HG03342 (cell line): ENCODE measurements around the gene SAYSD1.

Experiments used
- ATAC-seq: cut with Tn5 transposase; IDR thresholded peaks from one replicate; pipeline ENCODE4 v1.9.1; 2021; ENCODE audit warnings: mild to moderate bottlenecking, moderate library complexity; ENCODE audit not compliant: unreplicated experiment

The SAYSD1 gene

DNA sequence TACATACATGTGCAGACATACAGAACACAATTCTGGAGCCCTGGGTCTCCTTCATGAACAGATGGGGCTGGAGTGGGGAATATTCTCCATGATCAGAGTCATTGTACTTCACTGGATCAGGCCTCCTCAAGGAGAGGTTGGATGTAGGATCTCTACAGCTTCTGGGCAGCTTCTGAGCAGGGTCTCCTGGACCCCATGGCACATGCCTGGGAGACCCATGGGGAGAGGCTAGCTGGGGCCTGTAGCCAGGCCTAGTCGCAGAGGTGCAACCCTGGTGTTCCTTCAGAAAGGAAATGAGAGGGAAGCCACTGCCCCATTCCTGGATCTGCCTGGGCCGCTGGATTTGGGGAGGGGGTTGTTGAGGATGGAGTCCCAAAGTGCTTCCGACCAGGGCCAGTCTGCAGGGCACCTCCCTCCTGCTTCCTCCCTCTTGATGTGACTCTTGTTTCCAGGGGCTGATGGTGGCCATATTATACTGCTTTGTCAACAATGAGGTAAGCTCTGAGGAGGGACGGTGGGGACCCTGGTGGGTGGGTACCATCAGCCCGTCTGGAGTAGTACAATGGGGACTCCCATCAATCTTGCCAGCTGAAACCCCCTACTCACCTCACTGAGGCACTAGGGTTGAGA lies 34.6 kb downstream of the SAYSD1 start:
- no peak for ATAC-seq

DNA sequence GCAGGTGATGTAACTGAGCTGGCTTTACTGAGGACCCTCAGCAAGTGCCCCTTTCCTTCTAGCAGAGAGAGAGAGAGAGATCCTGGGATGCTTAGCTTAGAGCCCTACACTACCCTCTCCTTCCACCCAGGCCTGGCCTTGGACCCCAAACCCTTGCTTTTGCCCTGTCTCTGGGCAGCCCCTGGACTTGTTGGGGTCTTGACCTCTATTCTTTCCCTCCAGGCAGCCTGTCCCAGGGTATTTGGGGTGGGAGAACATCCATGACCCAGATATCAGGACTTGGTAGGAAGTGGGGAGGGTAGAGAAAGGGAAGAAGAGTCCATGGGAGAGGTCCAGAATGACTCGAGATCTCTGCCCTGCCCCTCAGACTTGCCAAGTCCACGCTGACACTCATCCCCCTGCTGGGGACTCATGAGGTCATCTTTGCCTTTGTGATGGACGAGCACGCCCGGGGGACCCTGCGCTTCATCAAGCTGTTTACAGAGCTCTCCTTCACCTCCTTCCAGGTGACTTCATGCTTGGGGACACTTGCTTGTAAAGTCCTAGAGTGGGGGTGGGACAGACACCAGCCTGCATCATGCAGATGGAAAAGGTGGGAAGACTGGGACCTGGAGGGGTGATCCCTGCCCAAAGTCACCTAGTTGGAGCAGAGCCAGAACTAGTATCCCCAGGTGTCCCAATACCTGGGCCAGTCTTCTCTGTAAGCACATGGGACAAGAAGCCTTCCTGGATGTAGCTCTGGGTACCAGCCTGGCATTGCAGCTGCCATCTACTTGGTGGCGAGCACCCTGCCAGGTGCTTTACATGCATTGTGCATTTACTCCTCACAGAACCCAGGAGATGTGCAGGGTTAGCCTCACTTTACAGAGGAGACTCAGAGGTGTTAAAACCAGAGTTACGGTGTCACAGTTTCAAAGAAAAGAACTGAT lies 35.5 kb downstream of the SAYSD1 start:
- no peak for ATAC-seq

DNA sequence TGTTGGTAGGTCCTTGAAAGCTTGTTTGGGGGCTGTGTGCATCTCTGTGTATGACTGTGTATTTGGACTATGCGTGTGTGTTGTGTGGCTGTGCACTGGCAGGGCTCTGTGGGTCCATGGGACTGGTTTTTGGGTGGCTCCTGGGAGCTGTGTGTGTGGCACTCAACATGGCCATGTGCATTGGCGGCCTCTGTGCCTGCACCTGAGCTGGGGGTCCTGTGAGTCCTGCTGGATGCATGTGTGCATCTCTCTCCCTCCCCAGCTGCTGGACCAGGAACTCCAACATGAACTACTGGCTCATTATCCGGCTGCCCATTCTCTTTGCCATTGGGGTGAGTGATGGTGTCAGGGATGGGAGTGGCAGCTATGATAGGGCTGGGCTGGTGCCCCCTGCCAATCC lies 36.3 kb downstream of the SAYSD1 start:
- ATAC-seq = no peak

DNA sequence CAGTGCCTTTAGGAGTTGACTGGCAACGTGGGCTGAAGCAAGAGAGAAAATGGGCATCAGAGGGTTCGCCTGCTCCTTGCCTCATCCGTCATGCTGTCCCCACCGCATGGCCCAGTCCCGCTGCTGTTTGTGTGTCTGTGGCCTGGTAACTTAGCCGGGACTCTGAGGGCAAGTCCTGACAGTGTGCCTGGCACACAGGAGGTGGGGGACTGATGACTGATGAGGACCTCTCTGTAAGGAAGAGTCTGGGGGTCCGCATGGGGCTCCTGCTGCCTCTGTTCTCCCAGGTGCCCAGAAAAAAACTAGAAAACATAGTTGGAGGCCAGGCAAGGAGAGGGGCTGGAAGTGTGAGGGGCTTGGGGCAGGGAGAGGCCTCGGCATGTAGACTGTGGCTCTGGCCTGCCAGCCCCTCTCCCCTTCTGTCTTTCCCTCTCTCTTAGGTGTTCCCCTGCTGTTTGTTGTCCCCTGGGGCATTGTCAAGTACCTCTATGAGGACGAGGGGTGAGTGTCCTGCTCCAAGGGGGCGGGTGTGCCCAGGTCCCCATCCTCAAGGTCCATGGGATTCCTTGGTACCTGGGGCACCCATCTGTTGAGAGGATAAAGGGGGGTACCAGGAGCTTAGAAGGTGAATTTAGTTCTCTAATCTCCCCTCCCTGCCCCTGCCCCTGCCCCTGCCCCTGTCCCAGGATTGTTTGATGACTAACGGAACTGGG lies 36.9 kb downstream of the SAYSD1 start:
- ATAC-seq = no peak

DNA sequence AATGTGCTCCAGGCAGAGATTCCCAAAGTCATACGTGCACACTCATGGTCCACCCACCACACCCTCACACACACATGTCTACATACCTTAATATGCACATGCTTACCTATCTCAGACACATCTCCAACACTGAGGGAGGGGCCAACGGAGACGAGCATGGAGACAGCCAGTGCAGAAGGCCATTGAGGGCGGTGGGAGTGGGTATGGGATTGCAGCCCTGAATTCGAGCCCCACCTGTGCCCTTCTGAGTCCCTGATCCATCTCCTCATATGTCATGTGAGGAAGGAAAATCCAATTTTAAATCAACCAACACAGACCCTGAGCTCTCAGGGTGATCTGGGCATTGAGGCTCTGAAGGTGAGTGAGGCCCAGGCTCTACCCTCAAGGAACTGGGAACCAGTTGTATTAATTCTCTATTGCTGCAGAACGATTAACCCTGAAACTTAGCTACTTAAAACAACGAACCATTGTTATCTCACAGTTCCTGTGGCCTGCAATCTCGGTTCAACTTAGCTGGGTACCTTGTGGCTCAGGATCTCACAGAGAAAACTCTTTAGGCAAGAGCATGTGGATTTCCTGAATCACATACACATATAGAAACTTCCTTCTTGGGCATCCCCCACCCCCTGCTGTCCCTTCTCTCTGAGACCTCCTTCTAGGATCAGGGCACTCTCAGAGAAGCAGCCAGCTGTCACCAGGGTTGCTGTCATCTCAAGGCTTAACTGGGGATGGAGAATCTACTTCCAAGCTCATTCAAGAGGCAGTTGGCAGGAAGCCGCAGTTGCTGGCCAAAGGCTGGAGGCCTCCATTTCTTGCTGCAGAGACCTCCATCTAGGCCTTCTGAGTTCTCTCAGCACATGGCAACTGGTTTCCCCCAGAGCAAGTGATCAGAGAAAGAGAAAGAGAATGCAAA lies 38.1 kb downstream of the SAYSD1 start:
- ATAC-seq = no peak

DNA sequence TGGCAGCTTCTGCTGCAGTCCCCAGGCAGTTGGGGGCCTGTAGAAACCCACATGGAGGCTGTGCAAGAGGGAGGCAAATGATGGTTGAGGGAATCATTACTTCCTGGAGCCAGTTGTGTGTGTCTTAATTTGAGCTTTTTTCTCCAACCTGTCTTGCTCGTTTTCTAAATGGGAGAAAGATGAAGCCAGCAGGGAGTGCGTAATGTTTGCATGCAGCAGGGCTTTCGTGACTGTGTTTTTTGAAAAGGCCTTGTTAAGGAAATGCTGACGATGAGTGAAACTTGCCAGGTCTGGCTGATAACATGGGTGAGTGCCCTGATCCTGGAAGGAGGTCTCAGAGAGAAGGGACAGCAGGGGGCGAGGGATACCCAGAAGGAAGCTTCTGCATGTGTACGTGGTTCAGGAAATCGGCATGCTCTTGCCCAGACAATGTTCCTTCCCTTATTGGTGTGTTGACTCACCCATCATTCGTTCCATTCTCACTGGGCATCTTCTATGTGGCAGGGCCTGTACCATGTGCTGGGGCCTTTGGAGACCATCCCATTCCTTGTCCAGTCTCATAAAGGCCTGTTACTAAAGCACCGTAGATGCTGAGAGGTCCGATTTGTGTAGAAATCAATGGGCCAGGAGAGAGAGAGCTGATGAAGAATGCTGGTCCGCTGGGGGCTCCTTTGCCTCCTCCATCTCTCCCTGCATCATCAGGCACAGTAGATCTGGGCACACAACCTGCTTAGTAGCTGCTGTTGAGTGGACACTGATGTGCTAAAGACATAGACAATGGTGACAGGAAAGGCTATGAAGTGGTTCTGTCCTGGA lies 39.0 kb downstream of the SAYSD1 start:
- no peak for ATAC-seq

DNA sequence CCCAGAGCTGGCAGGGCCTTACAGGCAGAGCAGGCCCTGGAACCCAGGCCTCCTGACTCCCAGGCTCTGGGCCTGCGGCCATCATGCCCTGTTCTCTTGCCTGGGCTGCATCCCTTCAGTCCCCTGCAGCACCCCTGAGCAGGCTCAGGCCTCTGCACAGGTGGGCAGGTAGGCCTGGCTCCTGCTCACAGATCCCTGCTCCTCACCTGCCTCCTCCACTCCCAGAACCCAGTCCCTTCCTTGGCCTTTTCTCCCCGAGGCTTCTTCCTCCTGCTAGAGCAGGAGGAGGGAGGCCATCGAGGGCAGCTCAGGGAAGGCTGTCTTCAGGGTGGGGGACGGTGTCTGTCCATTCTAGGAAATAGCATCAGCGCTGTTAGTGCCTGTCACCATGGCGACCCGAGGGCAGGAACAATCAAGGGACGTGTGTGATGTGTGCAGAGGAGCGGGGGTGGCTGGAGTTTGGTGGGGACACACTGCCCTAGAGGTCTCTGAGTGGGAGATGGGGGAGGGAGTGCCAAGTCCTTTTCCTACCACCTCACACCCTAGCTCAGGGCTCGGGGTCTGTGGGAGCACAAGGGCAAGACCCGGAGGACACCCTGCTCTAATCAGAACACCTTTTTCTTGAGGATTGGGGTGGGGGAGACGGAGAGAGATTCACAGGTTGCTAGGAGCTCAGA lies 39.8 kb downstream of the SAYSD1 start:
- no peak for ATAC-seq

DNA sequence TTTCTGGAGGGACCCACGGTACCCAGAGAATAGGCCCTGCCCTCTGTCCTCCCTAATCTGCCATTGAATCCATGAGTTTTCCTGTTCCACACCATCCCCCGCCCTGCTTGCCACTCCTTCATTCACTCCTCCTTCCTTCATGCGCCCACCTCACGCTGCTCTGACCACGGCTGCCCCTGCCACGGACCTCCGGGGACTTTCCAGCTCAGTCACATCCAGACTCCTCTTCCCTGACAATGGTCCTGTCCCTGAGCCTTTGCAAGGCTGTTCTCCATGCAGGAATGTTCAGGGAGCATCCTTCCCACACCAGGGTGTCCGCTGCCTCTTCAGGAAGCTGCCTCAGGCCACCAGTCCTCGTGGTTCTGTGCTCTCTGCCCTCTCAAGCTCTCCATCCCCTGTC lies 40.5 kb downstream of the SAYSD1 start:
- no peak for ATAC-seq

DNA sequence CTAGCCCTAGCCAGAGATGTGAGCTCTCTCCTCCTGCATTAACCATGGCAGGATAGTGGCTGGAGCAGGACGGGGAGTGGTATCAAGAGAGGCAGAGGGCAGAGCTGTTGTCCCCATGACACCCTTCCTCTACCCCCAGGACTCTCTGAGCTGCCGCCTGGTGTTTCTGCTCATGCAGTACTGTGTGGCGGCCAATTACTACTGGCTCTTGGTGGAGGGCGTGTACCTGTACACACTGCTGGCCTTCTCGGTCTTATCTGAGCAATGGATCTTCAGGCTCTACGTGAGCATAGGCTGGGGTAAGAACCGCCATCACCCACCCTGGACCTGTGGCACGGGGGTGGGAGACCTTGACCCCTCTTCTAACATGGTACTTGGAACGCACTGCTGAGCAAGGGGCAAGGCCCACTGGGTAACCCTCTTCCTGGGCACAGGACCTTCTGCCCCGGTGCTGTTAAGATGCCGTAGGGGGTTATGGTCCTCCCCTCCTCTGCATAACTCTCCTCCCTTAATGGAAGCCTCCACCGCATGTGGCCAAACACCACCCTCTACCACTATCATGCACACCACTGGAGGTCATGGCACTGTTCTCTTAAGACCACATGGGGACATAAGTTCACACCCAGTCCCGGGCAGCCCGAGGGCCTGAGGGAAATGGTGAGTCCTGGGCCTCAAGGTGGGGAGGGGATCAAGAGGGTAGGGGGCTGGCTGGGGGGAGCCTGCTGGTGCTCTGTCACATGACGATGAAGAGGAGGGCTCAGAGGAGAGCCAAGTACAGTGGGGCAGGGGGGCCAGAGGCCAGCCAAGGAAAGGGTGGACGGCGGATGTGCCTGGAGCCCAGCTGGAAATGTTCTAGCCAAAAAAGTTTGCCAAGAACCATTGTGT lies 41.3 kb downstream of the SAYSD1 start:
- ATAC-seq = no peak

DNA sequence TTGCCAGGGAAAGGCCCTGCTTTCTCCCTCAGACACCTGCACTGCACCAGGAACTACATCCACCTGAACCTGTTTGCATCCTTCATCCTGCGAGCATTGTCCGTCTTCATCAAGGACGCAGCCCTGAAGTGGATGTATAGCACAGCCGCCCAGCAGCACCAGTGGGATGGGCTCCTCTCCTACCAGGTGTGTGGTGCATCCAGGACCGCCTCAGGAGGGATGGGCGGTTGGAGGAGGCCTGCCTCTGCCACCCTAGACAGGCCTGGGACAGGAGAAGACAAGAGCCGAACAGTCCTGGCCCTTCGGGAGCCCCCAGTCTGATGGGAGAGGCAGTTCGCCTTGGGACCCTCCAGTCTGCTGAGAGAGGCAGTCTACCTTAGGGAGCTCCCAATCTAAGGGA lies 42.2 kb downstream of the SAYSD1 start:
- ATAC-seq = no peak

DNA sequence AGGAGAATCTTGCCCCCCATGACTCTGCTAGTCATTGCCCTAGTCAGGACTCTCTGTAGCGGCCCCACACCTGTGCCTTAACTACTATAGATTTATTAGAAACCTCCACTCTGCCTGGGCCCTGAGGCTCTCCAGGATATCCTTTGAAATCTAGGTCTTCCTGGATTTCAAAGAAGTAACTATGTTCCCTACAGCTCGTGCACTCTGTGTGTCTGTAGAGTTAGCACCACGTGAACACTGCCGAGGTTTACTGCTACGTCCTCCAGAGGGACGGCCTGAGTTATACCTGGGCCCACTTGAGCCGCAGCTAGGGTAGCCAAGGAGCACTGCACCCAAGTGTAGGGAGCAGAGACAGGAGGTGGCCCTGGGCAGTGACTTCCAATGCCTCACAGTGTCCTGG lies 46.6 kb downstream of the SAYSD1 start:
- no peak for ATAC-seq

DNA sequence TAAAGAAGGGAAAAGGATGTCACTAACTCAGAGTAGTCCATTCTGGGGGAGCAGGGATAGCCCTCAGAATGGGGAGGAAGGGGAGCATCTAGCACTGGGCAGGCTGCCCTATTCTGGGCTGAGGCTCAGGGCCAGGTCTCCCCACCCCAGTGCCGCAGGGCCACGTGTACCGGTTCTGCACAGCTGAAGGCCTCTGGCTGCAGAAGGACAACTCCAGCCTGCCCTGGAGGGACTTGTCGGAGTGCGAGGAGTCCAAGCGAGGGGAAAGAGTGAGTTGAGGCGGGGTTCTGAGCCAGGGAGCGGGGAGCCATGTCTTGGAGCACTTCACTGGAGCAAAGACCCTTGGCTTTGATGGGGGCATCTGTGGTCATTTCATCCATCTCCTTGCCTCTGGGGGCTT lies 49.4 kb downstream of the SAYSD1 start:
- no peak for ATAC-seq

DNA sequence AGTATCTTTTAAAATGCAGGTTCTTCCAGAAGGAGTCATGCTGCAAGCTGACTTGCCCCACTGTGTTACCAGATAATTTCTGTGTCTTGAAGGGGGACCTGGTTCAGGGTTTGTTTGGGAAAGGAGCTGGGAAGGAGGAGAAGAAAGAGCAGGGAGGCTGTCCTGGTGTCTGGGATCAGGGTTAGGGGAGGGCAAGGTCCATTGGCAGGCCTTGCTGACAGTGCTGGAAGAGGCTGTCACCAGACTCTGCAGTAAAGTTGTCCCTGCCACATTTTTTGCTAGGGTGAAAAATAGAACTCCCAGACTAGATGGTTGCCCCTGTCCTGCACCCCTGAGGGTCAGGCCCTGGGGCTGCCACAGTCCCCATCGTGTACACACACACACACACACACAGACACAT lies 51.5 kb downstream of the SAYSD1 start:
- no peak for ATAC-seq

DNA sequence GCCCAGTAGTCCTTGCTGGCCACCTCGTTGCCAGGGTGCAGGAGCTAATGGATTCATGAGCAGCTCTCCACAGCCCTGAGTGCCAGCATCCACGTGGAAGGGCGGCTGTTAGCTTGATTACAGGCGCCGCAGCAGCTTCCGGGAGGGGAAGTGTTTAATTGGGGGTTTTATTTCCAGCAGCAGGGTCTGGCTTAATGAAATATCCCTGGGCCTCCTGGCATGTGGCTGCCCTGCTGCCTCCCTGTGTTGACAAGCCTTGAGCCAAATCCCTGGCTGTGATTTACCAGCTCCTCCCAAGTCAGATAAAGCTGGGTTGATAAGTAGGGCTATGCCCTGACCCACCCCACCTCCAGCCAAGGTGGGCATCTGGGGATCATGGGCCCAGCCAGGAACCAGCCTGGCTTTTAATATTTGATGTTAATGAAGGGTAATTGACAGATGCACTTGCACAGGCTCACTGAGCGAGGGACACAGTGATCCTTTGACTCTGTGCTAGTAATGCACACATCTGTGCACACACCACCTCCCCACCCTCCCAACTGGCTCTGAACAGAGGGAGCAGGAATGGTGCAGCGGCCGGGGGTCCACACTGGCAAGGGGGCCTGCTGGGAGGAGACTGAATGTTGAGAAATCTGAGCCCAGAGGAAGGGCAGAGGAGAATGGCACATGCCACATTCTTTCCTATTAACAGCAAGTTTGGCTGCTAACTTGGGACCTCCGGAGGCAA lies 52.8 kb downstream of the SAYSD1 start:
- ATAC-seq = no peak

DNA sequence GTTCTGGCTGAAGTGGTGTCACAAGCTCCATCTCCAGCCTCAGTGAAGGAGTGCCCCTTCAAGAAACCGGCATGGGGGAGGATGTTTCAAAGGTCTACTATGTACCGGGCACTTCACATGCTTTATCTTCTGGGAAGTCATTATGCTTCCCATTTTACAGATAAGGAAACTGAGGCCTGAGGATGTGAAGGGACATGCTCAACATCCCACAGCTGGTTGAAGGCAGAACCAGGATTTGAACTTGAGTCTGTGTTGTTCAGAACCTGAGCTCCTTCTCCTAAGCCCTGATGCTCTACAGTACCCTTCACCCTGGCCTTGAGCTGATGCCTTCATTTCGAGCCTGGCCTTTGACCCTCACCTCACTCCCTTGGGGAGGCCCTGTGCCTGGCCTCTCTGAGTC lies 53.4 kb downstream of the SAYSD1 start:
- ATAC-seq = no peak

DNA sequence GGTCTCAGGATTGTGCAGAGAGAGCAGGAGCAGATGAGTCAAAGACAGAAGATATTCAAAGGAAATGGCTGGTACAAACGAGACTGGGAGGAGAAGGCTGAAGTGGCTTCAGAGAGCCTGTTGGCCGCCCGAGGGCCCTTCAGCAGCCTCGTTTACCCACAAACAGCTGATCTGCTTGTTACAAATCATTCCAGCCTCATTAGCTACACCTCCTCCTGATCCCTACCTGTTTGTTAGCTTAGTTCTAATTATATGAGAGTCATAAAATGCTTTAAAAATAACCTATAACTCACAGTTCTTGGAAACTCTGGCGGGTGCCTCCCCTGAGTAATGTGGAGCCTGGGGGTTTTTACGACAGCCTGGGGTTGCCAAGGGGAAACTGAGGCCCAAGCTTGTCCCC lies 53.8 kb downstream of the SAYSD1 start:
- ATAC-seq = no peak

DNA sequence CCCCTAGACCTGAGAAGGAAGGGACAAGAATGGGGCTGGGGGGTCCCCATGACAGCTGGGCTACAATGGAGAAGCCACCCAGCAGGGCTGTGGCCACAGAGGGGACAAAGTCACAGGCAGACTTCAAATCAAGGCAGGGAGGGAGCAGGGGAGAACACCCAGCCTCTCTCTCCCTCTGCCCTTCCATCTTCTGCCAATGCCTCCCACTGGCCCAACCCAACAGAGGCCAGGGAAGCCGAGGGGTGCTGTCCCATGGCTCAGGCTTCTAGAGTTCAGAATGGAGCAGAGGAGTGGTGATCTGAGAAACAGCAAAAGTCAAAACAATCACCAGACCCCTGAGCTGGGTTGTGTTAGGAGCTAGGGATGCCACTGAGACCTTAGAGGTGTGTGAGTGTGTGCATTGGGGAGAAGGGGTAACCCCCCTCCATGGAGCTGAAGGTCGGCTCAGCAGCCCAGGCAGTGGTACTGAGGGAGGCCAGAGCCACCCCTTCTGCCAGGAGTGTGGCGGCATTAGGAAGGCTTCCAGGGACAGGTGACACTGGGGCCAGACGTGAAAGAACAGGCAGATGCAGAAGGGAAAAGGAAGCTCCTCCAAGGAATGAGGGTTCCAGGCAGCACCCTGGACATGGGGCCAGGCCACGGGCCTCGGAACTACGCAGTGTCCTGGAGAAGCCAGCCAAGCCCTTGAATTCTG lies 54.4 kb downstream of the SAYSD1 start:
- no peak for ATAC-seq
